ENCODE measurements around the gene B3GLCT.

DNA sequence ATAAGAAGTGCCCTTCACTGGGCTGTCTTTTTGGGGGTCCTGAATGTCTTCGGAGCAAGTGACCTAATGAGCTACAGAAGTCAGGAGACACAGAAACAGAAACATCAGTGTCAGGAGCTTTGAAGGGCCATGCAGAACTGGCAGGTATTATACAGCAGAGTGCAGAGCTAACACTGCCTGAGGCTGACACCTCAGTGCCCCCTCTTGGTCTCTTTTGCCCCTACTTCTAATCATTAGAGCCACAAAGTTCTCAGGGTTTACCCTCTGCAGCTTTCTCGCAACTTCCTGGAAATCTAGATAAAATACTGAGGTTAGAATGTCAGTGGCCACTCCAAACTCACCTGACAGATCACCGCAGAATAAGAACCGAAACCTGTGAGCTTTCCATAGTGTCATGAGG lies 172.7 kb downstream of the B3GLCT start:
- TF ChIP-seq CTCF (CRISPR knock-in tag; IDR thresholded peaks at IDR 0.05) (no peak), FOXC1 (CRISPR knock-in tag; IDR thresholded peaks at IDR 0.05; ENCODE audit: borderline replicate concordance) (no peak), ERF (CRISPR knock-in tag; IDR thresholded peaks at IDR 0.05) (no peak), TP53 (CRISPR knock-in tag; conservative IDR thresholded peaks at IDR 0.05) (no peak), MAFK (conservative IDR thresholded peaks at IDR 0.05 in 1 of 2, IDR thresholded peaks at IDR 0.05 in 1 of 2; ENCODE audit: low read length in 2 of 2) (no peak), REST (IDR thresholded peaks at IDR 0.05; ENCODE audit: borderline replicate concordance in 1 of 2, low read depth in 1 of 2, low read length in 2 of 2) (no peak), ZFP91 (CRISPR knock-in tag; IDR thresholded peaks at IDR 0.05; ENCODE audit: borderline replicate concordance) (no peak)
